ENCODE results near the gene CPAMD8. TPM values are rescaled to one million over a fixed set of nuclear protein-coding genes. Genes with fewer than 3 reads are reported as not detected.

The CPAMD8 gene
- total RNA-seq, 2 experiments from 2014 or later, result 0.32 to 1.2 TPM

GRCh38 chr19:16934489-16934888, 92.1 kb downstream of the CPAMD8 start:
- no peaks in the 10 kb centered on the region for H3K9me2 ChIP-seq (ENCODE audit: insufficient read depth, low read length)
- H3K4me3 ChIP-seq (ENCODE audit: low read depth, low read length, poor library complexity, severe bottlenecking), result no peak overlapping the region
- CTCF ChIA-PET (ENCODE audit: unreplicated experiment), result no interaction called here
- H3K4me2 ChIP-seq (ENCODE audit: low read length), result no peak overlapping the region
- no peak for DNase-seq (ENCODE audit: low spot score)
- intact Hi-C loops (cut with micrococcal nuclease; ENCODE audit: unreplicated experiment), result no loop called here
- H3K9me3 ChIP-seq (ENCODE audit: low read length), result peaks cover 20% of the 10 kb centered on the region
- no peaks in the 10 kb centered on the region for H4K20me1 ChIP-seq (ENCODE audit: insufficient read depth, low read length)
- TF ChIP-seq EZH2phosphoT487 (IDR thresholded peaks at IDR 0.05; ENCODE audit: borderline replicate concordance, low read depth, low read length) (no peak), CTCF (conservative IDR thresholded peaks at IDR 0.05; ENCODE audit: low read length) (no peak)
- H3K79me2 ChIP-seq (ENCODE audit: insufficient read depth, low read depth, low read length), result no peaks in the 10 kb centered on the region
- POLR2A ChIA-PET, result no interaction called here
- no peak overlapping the region for H2AFZ ChIP-seq (ENCODE audit: low read length)
- H3K4me1 ChIP-seq (ENCODE audit: insufficient read depth, low read length, poor library complexity, severe bottlenecking), result no peaks in the 10 kb centered on the region
- H3K36me3 ChIP-seq (ENCODE audit: insufficient read depth, low read length), result no peaks in the 10 kb centered on the region
- no peak overlapping the region for H3K27ac ChIP-seq (ENCODE audit: low read depth, low read length, poor library complexity, severe bottlenecking)
- no TSS peak for BruUV-seq (replicated peaks)

GRCh38 chr19:16931306-16931705, 95.3 kb downstream of the CPAMD8 start:
- no peak overlapping the region for H3K4me2 ChIP-seq (ENCODE audit: low read length)
- H3K27ac ChIP-seq (ENCODE audit: low read depth, low read length, poor library complexity, severe bottlenecking), result no peak overlapping the region
- no peaks in the 10 kb centered on the region for H3K36me3 ChIP-seq (ENCODE audit: insufficient read depth, low read length)
- intact Hi-C loops (cut with micrococcal nuclease; ENCODE audit: unreplicated experiment), result no loop called here
- H3K4me3 ChIP-seq (ENCODE audit: low read depth, low read length, poor library complexity, severe bottlenecking), result no peak overlapping the region
- POLR2A ChIA-PET, result interaction anchor here (0.5 kb wide), 1 partner anchor 63 kb away, joined by 5 read pairs; no protein-coding TSS in a partner anchor
- CTCF ChIA-PET (ENCODE audit: unreplicated experiment), result no interaction called here
- H3K9me2 ChIP-seq (ENCODE audit: insufficient read depth, low read length), result no peaks in the 10 kb centered on the region
- H3K79me2 ChIP-seq (ENCODE audit: insufficient read depth, low read depth, low read length), result no peaks in the 10 kb centered on the region
- H4K20me1 ChIP-seq (ENCODE audit: insufficient read depth, low read length), result no peaks in the 10 kb centered on the region
- BruUV-seq (replicated peaks), result no TSS peak
- H2AFZ ChIP-seq (ENCODE audit: low read length), result no peak overlapping the region
- no peak for DNase-seq (ENCODE audit: low spot score)
- no peaks in the 10 kb centered on the region for H3K4me1 ChIP-seq (ENCODE audit: insufficient read depth, low read length, poor library complexity, severe bottlenecking)
- TF ChIP-seq CTCF (conservative IDR thresholded peaks at IDR 0.05; ENCODE audit: low read length), result no peak
- TF ChIP-seq EZH2phosphoT487 (IDR thresholded peaks at IDR 0.05; ENCODE audit: borderline replicate concordance, low read depth, low read length), result no peak
- H3K9me3 ChIP-seq (ENCODE audit: low read length), result peaks cover 20% of the 10 kb centered on the region

- no peaks in the 10 kb centered on the region for H3K36me3 ChIP-seq (ENCODE audit: insufficient read depth, low read length)
- POLR2A ChIA-PET, result no interaction called here
- no peak overlapping the region for H3K4me2 ChIP-seq (ENCODE audit: low read length)
- peaks cover 20% of the 10 kb centered on the region for H3K9me3 ChIP-seq (ENCODE audit: low read length)
- no peak overlapping the region for H3K4me3 ChIP-seq (ENCODE audit: low read depth, low read length, poor library complexity, severe bottlenecking)
- CTCF ChIA-PET (ENCODE audit: unreplicated experiment), result no interaction called here
- H2AFZ ChIP-seq (ENCODE audit: low read length), result no peak overlapping the region
- intact Hi-C loops (cut with micrococcal nuclease; ENCODE audit: unreplicated experiment), result no loop called here
- H3K4me1 ChIP-seq (ENCODE audit: insufficient read depth, low read length, poor library complexity, severe bottlenecking), result no peaks in the 10 kb centered on the region
- H3K27ac ChIP-seq (ENCODE audit: low read depth, low read length, poor library complexity, severe bottlenecking), result no peak overlapping the region
- H4K20me1 ChIP-seq (ENCODE audit: insufficient read depth, low read length), result no peaks in the 10 kb centered on the region
- H3K79me2 ChIP-seq (ENCODE audit: insufficient read depth, low read depth, low read length), result no peaks in the 10 kb centered on the region
- TF ChIP-seq EZH2phosphoT487 (IDR thresholded peaks at IDR 0.05; ENCODE audit: borderline replicate concordance, low read depth, low read length) (no peak), CTCF (conservative IDR thresholded peaks at IDR 0.05; ENCODE audit: low read length) (no peak)
- BruUV-seq (replicated peaks), result no TSS peak
- DNase-seq (ENCODE audit: low spot score), result no peak
- H3K9me2 ChIP-seq (ENCODE audit: insufficient read depth, low read length), result no peaks in the 10 kb centered on the region
Measured at GRCh38 chr19:16930753-16931152, 95.9 kb downstream of the CPAMD8 start.
